HuH-7 (cell line): ENCODE data around the gene CCBE1.

Experiments used
- DNase-seq: peaks from one replicate; pipeline ENCODE4 v3.0.0; 2011; ENCODE audit warnings: low spot score

Gene CCBE1

GRCh38 chr18:59570101-59570775 is 127.0 kb downstream of the CCBE1 start:
- no peak for DNase-seq

- DNase-seq, result no peak
Observed at GRCh38 chr18:59569390-59569791, 127.8 kb downstream of the CCBE1 start.

- no peak for DNase-seq
Observed at GRCh38 chr18:59567431-59567830, 129.8 kb downstream of the CCBE1 start.

- no peak for DNase-seq
Observed at GRCh38 chr18:59566533-59566971, 130.7 kb downstream of the CCBE1 start.

- DNase-seq, result no peak
Observed at GRCh38 chr18:59565957-59566356, 131.3 kb downstream of the CCBE1 start.

GRCh38 chr18:59564561-59564960 is 132.7 kb downstream of the CCBE1 start:
- no peak for DNase-seq

- DNase-seq, result no peak
Observed at GRCh38 chr18:59563176-59563785, 133.9 kb downstream of the CCBE1 start.

- no peak for DNase-seq
Observed at GRCh38 chr18:59562751-59563150, 134.5 kb downstream of the CCBE1 start.

- no peak for DNase-seq
Observed at GRCh38 chr18:59561612-59562011, 135.6 kb downstream of the CCBE1 start.

GRCh38 chr18:59560556-59560955 is 136.7 kb downstream of the CCBE1 start:
- no peak for DNase-seq

GRCh38 chr18:59559528-59559927 is 137.7 kb downstream of the CCBE1 start:
- no peak for DNase-seq

- no peak for DNase-seq
Observed at GRCh38 chr18:59555995-59556659, 141.1 kb downstream of the CCBE1 start.

GRCh38 chr18:59554796-59555335 is 142.4 kb downstream of the CCBE1 start:
- no peak for DNase-seq

- no peak for DNase-seq
Observed at GRCh38 chr18:59553273-59553870, 143.9 kb downstream of the CCBE1 start.

- DNase-seq, result no peak
Observed at GRCh38 chr18:59551902-59552635, 145.2 kb downstream of the CCBE1 start.

GRCh38 chr18:59550174-59550516 is 147.1 kb downstream of the CCBE1 start:
- DNase-seq, result no peak

- no peak for DNase-seq
Observed at GRCh38 chr18:59549503-59550173, 147.6 kb downstream of the CCBE1 start.

GRCh38 chr18:59547581-59548182 is 149.5 kb downstream of the CCBE1 start:
- no peak for DNase-seq

GRCh38 chr18:59546188-59546587 is 151.0 kb downstream of the CCBE1 start:
- no peak for DNase-seq

- DNase-seq, result no peak
Observed at GRCh38 chr18:59540780-59541179, 156.4 kb downstream of the CCBE1 start.

- DNase-seq, result no peak
Observed at GRCh38 chr18:59540346-59540745, 156.9 kb downstream of the CCBE1 start.
